Skin epidermis (tissue), 12 donors: Measurements from ENCODE around the gene FIGNL1.

ENCODE experiments used
- H3K27ac ChIP-seq, 21 experiments: fragments of 200-600 bp; sonication (generic) in 11 of 21; one replicate each; pipeline ENCODE4 v1.5.0; 2020; ENCODE audit warnings: mild to moderate bottlenecking in 3 of 21, inconsistent platforms in 2 of 21, moderate library complexity in 2 of 21
- H3K4me3 ChIP-seq, 7 experiments: fragments of 200-600 bp; sonication (generic) in 2 of 7; one replicate each; pipeline ENCODE4 v1.5.0; 2020; ENCODE audit warnings: inconsistent platforms in 2 of 7, mild to moderate bottlenecking in 2 of 7, moderate library complexity in 1 of 7

Gene FIGNL1

DNA sequence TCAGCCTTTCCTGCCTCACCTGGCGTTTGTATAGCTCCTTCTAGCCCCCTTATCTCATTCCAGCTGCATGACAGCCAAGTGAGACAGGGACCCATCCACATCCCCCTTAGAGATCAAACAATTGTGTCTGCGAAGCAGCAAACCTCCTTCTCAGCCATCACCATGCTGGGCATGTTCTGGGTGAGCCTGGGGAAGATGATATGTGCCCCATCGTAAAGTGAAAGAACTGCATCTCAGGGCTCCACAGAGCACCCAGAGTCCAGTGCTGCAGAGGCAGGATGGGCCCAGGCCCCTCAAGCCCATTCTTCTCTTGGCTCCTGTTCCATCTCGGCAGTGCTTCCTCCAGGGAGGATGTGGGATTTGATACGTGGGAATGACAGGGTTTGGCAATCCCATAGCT, 43.2 kb downstream of the FIGNL1 start:
- peak overlapping the region in 1 of 21 experiments; percentile 32 for H3K27ac ChIP-seq
- H3K4me3 ChIP-seq = no peak overlapping the region

DNA sequence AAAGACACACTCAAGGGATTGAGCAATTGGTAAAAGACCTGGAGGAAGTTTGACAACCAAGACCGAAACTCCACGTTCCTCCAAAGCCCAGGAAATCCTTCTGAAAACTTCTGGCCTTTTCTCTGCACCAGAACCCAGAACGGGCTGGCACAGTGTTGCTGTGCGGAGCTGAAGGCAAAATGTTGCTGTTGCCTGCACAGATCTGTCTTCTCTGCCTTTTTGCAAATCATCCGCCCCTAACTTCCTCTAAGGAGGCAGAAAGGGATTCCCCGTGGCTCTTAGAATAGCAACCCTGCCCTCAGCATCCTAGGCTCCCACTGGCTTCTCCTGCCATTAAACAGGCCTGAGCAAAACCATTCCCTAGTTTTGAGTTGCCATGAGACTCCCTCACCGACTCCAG, 44.9 kb downstream of the FIGNL1 start:
- no peak overlapping the region for H3K4me3 ChIP-seq

DNA sequence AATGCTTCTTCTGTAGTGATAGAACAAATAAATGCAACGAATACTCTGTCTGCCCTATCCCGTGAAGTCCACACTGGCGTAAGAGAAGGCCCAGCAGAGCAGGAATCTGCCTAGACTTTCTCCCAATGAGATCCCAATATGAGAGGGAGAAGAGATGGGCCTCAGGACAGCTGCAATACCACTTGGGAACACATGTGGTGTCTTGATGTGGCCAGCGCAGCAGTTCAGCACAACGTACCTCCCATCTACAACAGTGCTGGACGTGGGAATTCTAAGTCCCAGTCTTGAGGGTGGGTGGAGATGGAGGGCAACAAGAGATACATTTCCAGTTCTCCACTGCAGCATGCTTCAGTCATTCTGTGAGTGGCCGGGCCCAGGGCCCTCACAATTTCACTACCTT, 45.8 kb downstream of the FIGNL1 start:
- no peak overlapping the region for H3K4me3 ChIP-seq
- no peak overlapping the region for H3K27ac ChIP-seq

More for the DNA sequence above, 44.9 kb downstream of the FIGNL1 start:
- H3K27ac ChIP-seq = peak overlapping the region in 1 of 21 experiments; percentile 13

DNA sequence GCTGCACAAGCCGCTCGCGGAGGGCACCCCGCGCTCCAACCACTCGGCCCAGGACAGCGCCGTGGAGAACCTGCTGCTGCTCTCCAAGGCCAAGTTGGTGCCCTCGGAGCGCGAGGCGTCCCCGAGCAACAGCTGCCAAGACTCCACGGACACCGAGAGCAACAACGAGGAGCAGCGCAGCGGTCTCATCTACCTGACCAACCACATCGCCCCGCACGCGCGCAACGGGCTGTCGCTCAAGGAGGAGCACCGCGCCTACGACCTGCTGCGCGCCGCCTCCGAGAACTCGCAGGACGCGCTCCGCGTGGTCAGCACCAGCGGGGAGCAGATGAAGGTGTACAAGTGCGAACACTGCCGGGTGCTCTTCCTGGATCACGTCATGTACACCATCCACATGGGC, 50.0 kb downstream of the FIGNL1 start:
- Histone ChIP-seq H3K4me3 (no peak overlapping the region), H3K27ac (no peak overlapping the region)

DNA sequence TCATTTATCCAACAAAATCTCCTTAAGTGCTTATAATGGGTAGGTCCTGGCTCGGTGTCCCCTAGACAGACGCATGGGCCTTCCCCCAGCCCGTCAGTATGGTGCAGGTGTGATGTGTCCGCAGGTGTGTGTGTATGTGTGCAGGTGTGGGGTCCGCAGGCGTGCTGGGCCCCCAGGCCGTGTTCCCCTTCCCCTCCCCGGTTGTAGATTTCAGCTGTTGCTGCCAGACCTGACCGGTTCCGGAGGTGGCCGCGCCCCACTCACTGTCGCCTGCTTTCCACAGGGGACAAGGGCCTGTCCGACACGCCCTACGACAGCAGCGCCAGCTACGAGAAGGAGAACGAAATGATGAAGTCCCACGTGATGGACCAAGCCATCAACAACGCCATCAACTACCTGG, 50.5 kb downstream of the FIGNL1 start:
- no peak overlapping the region for H3K27ac ChIP-seq

DNA sequence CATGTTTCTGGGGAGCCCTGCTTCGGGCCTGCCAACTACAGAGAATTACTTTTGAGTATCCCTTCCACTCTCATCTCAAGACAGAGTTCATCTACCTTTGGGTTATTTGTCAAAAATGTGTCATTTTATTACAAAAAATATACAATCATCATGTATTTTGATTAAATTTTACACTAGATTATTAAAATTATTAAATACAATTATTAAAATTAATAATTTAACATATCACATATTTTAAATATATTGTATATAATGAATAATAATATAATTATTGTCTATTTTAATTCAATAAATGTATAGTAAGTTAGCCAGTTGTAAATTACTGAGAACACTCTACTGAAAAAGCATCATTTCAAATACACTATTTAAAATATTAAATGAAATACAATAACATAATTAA, 50.9 kb downstream of the FIGNL1 start:
- H3K4me3 ChIP-seq = no peak overlapping the region
- H3K27ac ChIP-seq = no peak overlapping the region

More for the DNA sequence above, 50.5 kb downstream of the FIGNL1 start:
- H3K4me3 ChIP-seq = no peak overlapping the region

DNA sequence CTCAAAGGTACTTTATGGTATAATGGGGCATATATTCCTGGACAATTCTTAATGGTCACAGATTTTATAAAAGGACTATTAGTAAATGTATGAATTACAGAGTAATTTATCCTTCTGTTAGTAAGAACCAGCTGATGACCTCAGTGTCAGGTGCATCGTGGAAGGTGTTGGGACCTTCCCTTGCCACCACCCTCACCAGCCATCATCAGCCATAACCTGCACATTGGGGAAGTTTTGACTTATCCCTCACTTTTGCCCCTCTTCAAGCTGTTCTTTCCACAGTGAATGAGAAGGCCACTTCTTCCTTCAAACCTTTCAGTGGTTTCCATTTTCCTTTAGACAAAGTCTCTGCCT, 52.2 kb downstream of the FIGNL1 start:
- no peak overlapping the region for H3K4me3 ChIP-seq
- peak overlapping the region in 1 of 21 experiments; percentile 51 for H3K27ac ChIP-seq

DNA sequence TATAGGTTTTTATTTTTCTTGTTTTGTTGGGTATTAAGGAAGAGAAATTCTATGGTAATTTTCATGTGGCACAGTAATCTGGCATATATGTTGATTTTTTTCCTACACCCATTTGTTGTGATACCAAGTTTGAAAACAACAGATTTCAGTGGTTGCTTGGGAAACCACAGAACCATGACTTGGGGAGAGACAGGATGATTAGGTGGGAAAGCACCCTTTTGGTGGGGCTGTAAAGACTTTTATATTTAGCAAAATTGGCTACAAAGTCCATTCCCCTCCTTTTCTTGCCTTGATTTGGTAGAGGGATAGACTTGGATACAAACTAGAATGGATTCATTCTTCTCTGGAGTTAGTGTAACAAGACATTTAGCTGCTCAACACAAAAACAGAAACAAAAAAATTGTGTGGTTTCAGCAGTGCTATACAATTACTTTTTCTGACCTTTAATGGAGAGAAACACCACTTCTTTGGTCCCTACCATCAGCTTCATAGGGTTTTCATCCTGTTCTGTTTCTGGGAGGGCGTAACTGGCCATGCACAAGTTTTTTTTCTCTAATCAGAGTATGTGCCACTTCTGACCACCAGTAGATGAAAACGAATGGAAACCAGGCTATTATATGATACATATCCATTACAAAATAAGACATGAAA, 52.7 kb downstream of the FIGNL1 start:
- Histone ChIP-seq H3K27ac (no peak overlapping the region), H3K4me3 (no peak overlapping the region)

DNA sequence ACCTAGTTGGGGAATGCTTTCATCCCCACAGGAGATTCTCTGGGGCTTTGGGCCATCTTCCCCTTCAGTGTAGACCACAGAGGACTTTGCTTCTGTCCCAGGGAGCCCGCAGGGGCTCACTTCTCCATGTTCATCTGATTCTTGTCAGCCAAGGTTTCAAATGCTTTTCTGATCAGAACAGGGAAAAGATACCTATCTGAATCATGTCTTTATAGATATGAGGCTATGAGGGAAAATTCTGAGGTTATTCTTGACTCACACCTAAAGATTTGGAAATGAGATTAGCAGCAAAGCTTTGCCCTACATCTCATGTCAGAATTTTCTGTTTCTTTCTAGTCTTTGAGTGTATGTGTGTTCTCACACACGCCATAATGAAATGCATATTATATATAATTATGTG, 53.3 kb downstream of the FIGNL1 start:
- peak overlapping the region in 1 of 21 experiments; percentile 60 for H3K27ac ChIP-seq

DNA sequence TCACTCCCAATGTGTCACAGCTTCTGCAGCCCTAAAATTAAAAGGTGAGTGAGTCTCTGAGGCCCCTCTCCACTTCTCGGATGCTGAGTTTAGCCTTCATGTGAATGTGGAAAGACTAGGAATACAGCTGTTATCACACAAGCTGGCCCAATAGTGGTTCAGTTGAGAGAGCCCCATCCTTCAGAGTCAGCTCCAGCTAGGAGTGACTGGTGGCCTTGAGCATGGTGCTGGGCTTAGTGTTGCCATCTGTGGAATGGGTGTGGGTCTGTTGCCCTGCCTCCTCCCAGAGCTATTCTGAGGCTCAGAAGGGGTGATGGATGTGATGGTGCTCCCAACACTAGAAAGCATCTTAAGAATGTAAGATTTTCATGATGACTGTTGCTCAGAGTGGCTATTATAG, 55.8 kb downstream of the FIGNL1 start:
- H3K27ac ChIP-seq = peak overlapping the region in 2 of 21 experiments; percentile 12 to 73

More for the DNA sequence above, 53.3 kb downstream of the FIGNL1 start:
- H3K4me3 ChIP-seq = no peak overlapping the region

More for the DNA sequence above, 55.8 kb downstream of the FIGNL1 start:
- H3K4me3 ChIP-seq = no peak overlapping the region
